Activated CD4-positive, CD25-positive, alpha-beta regulatory T cell (primary cell): ENCODE data around the gene SLC38A8.

ENCODE experiments used
- DNase-seq, 4 experiments: peaks; one replicate each; lab custom pipeline; 2025; lab: John Stamatoyannopoulos, UW

Gene SLC38A8

GRCh38 chr16:83969771-83970429 is 72.7 kb downstream of the SLC38A8 start:
- DNase-seq, result no peak

GRCh38 chr16:83968891-83969649 is 73.5 kb downstream of the SLC38A8 start:
- no peak for DNase-seq

GRCh38 chr16:83968306-83968851 is 74.2 kb downstream of the SLC38A8 start:
- DNase-seq, result no peak

- no peak for DNase-seq
These were observed 74.7 kb downstream of the SLC38A8 start, which contains the start of gene NECAB2 for GRCh38 chr16:83967838-83968305. TSS of gene NECAB2 (plus strand) at chr16:83968244. CDS start at chr16:83968649, 405 bp downstream.

- no peak for DNase-seq
These were observed 75.5 kb downstream of the SLC38A8 start for GRCh38 chr16:83967091-83967490.

GRCh38 chr16:83966153-83966696 is 76.4 kb downstream of the SLC38A8 start:
- DNase-seq, result no peak

GRCh38 chr16:83965444-83966152 is 77.0 kb downstream of the SLC38A8 start:
- DNase-seq, result no peak

GRCh38 chr16:83964684-83965443 is 77.7 kb downstream of the SLC38A8 start:
- DNase-seq, result no peak

GRCh38 chr16:83963277-83964119 is 79.1 kb downstream of the SLC38A8 start:
- no peak for DNase-seq

- DNase-seq, result no peak
These were observed 81.0 kb downstream of the SLC38A8 start for GRCh38 chr16:83961591-83961990.

- DNase-seq, result no peak
These were observed 81.9 kb downstream of the SLC38A8 start for GRCh38 chr16:83960521-83961249.
